HG03469 (cell line): ENCODE measurements around the gene GRM7.

Experiments used
- ATAC-seq: cut with Tn5 transposase; IDR thresholded peaks from one replicate; pipeline ENCODE4 v1.9.1; 2021; ENCODE audit warnings: mild to moderate bottlenecking, moderate library complexity, moderate number of reproducible peaks; ENCODE audit not compliant: unreplicated experiment

Gene GRM7

DNA sequence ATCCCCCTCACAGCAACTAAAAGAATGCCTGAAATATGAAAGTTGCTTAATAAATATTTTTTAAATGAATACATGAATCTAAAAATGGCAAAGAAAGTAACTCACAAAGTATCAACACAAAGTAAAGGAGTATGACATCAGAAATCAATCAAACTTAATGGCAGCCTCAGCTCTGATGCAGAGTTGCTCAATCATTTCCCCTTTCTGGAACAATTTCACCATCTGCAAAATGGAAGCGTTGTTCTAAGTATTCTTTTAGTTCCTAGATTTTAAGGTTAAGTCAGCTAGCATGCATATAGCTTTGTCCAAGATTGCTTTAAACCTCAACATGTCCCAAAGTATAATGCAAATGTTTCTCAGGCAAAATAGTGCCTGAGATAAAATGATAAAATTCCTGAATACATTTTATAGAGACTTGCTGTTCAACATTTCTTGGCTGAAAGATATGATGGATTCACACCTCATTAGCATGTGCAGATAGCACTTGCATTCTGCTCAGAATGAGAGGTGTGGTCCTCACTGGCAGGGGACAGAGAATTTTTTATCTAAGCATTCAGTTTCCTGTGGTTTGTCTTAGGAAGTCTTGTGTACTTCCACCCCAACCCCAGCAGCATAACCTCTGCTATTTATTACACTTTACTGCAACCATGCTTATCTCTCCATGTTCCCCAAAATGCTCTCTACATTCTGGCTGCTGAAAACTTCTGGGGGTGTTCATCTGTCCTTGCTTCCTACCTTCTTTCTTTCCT is 429.3 kb downstream of the GRM7 start:
- no peak for ATAC-seq

DNA sequence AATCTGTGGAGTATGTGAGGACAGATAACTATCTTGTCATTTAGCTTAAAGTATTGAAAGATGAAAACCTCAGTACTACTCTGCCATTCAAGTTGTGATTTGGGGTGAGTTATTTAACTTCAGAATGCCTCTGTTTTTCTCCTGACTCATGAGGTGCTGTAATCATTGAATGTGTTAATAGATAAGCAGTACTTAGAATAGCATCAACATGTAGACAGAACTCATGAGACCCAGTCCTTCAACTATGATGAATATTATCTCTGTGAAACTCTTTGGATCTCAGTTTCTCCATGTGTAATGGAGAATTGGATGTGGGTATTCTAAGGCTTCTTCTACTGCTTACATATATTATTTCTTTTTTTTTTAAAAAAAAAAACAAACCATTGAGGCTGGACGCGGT is 431.4 kb downstream of the GRM7 start:
- ATAC-seq = no peak

DNA sequence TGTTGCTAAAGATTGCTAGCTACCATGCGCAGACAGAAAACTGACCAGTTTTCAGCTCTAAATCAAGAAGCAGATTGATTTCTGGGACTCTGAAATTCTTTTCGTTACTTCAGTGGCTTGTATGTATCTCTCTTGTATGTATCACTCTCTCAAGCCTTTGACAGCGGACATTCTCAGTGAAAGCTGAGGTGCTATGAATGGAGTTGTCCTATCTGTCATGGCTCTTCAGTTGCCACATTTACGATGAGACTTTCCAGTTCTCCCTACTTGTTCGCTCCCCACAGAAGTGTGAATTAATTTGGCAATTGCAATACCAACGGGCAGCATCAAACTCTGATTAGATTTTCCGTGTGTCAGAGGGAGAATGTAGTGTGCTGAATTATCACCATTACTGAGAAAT is 432.4 kb downstream of the GRM7 start:
- ATAC-seq = no peak

DNA sequence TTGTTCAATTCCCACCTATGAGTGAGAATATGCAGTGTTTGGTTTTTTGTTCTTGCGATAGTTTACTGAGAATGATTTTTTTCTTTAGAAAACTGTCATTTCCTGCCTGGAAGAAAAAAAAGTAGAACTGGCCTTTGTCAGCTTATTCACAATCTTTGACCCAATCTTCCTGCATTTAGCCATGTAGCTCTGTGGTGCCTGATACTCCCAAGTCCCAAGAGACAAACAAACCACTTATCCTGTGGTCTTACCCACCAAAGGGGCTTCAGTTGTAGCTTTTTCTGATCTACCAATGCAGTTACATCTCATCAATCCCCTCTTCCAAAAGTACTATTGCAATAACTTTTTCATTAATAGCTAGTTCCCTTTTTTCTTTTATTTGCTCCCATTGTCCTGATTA is 444.6 kb downstream of the GRM7 start:
- ATAC-seq = no peak

DNA sequence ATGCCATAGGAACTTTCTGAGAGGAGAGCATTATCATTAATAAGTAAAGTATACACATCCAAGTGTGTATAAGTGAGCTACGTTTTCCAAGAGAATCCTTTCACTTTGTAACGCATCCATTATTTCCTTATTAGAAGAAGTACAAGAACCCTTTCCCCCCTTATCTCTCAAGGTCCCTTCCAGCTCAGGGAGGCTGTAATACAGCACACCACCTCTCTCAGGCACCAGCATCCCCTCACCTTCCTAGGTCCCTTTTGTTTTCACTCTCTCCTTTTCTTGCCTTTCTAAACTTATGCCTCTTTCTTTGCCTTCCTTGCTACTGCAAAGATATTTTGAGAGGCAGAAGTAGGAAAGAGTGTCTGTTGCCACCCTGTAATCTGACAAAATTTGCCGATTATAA is 446.0 kb downstream of the GRM7 start:
- no peak for ATAC-seq

DNA sequence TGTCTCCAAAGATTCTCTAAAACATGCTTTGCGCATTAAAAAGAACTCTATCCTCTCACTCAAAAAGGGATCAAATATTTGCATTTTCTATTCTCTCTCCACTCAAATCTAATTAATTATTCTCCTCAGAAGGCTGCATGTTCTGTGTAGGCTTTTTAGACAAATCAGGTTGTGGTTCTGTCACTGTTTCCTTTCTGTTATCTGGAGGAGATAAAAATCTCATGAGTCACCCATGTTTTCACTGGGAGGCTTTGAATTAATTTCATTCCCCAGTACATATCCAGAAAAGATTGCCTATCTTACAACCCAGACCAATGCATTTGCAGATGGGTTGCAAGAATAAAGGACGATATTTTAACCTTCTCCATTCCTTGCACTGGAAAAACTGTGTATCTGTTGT is 446.5 kb downstream of the GRM7 start:
- no peak for ATAC-seq

DNA sequence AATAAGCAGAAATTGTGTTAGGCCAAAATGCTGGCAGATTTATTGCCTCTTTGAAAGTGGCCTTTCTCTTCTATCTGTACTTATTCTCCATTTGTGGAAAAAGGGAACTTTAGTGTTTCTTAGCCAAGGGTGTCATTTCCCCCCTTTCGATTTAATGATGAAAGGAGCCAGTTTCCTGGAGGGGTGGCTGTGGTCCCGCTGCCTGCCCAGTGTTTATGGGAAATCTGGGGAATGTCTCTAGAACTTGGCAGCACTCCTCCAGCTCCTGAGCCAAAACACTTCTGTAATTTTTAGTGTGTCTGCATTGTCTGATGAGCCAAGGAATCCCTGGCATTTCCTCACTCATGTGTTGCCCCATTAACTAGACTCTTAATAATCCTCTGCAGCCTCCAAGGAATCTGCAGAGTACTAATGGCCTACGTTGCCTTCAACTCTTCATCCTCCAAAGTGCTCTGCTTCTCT is 448.8 kb downstream of the GRM7 start:
- no peak for ATAC-seq

DNA sequence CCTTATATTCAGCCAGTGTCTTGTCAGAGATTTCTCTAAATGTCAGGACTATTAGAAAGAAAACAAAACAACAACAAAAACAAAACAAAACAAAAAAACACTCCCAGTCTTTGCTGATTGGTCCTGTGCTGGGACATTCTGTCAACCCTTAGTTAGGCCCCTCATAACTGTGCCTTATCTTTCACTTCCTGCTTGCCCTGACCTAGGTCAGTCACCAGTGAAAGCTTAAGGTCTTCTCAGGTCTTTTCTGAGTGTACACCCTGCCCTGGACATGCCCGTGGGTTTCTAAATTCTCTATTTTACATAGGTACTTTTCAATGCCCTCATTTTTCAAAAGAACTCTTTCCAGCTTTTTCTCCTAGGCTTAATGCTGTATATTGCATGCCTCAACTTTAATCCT is 454.1 kb downstream of the GRM7 start:
- no peak for ATAC-seq

DNA sequence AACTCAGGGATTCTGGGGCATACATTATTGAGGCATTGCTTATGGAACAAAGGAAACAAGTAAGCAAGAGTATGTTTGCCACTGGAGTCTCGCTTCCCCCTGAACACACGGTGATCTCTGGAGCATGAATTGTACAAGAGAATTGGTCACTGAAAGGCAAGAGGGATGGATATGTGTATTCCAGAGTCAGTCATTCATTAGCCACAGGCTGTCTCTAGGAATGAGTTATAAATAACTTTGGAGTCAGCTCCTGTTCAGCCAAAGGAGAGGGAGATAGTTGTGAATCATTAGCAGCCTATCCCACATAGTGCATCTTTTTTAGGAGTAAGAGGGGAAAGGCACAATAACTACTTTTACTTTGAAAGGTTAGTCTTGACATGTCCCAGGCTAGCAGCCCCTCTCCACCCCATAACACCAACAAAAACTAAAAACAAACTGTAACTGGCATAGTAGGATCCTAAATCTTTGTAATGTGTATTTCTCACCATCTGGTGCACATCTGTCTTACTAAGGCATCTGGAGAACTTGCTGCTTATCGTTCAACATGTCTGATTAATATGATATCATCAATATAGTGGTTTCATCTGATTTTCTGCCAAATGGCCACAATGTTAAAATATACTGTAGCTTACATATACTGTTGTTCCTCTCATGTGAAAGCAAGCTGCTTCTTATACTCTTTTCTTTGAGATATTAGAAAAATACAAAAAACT is 462.2 kb downstream of the GRM7 start:
- ATAC-seq = no peak

DNA sequence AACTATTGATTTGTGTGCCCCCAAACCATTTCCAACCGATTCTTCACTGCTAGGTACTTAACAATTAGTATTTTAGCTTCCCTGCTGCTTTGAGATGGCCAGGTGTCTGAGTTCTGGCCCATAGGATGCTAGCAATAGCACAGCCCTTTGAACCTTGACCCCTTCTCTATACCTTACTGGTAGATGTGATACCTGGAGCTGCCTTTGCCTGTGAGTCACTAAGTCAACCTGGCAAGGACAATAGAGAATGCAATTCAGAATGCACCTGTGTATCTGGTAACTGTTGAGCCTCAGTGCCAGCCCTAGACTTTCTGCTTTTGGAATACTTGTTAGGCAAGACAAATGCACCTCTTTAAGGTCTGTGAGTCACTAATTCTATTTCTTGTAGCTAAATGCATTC is 467.4 kb downstream of the GRM7 start:
- no peak for ATAC-seq

DNA sequence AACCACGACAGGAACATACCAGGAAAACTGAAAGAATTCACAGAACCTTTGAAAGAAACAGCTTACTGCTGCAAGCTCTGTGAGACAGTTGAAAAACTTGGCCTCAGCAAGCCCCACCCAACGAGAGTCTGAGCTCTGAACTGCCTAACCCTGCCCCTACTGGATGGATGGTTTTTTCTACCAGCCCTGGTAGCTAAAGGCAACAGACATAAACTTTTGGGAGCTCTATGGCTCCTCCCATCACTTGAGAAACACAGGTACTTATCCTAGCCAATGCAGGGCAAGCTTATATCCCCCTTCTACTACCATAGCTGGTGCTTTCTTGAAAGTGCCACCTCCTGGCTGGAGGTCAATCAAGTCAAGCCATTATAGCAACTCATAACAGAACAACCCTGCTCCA is 471.8 kb downstream of the GRM7 start:
- no peak for ATAC-seq

DNA sequence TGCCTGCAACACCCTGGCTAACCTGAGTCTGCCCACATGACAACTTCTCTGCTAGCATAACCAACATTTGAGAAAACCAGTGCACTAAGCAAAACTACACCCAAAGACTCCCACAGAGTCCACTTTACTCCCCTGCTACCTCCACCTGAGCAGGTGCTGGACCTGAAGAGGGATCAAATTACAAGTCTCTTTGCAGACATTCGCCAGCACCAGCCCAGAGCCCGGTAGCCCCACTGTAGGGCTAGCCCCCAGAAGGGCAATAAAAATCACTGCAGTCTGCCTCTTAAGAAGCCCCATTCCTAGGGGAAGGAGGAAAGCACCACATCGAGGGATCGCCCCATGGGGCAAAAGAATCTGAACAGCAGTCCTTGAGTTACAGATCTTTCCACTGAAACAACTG is 472.2 kb downstream of the GRM7 start:
- ATAC-seq = no peak

DNA sequence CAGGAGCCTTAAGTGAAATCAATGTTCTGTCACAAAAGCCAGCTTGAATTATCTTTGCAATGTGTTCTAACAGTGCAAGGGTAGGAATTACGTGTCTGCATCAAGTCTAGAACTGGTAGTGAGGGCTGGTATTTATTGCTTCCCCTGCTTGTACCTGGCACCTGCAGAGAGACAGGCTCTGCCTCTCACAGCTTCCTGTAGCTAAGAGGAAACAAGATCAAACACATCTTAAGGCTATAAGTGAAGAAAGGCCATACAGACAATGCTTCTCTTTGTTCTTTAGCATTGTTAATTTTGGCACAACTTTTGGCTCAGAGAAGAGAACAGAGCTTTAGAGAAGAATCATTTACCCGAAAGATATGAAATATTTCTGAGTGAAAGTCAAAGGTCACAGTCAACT is 479.9 kb downstream of the GRM7 start:
- no peak for ATAC-seq

DNA sequence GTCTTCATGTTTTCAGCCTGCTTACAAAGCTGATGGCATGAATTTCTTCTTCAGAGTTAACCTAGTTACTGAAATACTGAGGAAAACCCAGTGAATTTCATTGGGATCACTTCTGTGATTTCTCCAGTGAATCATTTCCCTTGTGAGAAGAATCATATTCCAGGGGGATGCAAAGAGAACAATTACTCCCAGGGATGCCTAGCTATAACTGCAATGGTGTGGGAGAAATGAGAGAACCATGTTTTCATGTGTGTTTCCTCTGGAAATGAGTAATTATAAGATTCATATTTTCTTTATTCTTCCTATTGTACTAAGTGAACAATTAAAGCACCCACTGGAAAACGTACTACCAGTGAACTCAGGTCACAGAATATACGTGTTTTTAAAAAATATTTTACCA is 485.4 kb downstream of the GRM7 start:
- no peak for ATAC-seq

DNA sequence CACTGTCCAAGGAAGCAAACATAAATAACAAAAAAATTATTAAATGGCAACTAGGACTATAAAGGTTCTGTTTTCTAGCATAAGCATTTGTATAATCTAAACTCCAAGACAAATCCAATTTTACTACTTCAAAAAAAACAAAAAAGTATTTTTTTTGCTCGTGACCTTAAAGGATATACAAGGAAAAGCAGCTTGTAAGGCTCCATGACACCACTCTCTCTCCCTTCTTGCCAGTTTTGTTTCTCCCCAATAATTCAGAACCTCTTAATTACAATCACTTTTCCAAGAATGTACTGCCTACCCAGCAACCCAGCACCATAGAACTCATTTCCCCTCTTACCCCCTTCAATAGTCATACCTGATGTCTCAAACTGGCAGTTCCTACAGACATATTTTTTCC is 496.2 kb downstream of the GRM7 start:
- ATAC-seq = no peak

DNA sequence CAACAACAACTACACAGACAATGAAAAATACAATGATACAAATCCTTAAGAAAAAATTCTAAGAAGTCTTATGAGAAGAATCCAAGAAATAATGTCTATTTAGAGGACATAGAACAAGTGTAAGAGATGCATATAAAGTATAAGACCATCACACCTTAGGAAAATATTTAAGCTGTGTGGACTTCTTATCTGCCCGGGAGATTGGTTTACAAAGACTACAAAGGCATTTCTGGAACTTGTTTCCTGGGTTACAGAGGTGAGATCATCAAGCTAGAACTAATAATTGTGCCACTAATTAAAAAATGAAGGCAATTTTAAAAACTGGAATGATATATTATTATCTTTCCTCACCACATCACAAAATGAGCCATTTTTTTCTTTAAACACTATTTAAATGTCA is 507.1 kb downstream of the GRM7 start:
- ATAC-seq = no peak

DNA sequence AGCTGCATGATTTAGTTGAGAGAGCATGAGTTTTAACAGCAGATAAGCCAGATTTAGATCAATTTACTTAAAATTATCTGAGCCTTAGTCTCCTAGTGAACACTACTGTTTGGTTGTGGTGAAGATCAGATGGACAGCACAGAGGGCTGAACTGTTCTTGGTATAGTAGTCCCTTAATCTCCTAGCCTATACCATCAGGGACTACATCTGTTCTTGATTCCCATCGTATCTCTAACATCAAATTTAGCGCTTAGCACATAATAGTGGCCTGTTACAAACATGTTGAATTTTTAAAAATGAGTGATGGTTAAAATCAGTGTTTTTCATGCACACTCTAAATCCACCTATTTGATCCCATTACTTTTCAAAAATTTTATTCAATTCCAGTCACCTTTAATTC is 507.7 kb downstream of the GRM7 start:
- no peak for ATAC-seq

DNA sequence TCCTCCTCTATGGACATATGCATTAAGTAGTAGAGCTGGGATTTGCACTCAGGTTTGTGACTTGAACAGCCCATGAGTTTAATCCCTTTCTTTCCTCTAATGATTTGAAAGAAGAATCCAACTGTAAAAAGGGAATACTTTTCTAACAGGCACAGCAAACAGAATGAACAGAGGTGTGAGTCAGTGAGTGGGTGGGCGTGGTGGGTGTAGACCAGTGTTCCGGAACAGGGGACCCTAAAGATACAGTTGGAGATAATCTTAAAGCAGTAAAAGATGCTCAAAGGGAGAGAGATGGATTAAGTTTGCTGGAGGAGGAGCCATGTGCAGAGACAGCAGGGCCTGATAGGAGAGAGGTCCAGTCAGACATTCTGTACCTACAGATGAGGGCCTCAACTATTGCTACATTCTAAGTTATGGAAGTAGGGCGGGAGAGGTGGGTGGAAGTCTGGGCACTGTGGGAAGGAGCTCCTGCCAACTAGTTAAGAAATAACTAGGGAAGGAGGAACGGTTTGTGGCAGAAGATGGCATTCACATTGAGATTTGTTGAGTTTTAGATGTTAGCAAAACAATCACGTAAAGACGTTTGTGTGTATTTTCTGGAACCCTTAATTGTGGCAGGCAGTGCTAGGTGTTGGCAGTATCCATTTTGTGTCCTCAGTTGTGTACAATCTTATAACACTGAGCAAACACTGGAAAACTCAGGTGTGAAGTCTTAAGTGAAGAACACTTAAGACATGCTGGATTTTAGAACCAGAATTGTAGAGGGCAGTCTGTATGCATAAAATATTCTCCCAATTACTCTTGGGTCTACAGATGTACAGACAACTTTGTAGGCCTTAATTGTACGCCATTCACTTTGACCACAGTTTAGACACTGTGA is 511.0 kb downstream of the GRM7 start:
- no peak for ATAC-seq

DNA sequence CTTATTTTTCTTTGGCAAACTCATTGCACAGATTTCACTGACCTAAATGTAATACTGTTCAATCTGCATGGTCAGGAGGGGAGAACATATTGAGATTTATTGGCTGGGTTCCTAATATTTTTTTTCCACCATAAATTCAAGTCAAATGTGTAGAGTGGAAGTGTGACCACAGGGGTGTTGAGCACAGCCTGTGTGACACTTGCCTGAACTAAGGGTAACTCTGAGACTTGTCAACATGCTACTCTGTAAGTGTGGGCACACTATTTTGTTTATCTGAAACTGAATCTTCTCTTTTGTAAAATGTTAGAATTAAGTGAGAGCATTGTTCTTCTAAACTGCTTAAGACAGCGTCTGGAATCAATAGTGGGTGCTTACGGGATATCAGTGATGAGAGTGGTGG is 516.2 kb downstream of the GRM7 start:
- ATAC-seq = no peak

DNA sequence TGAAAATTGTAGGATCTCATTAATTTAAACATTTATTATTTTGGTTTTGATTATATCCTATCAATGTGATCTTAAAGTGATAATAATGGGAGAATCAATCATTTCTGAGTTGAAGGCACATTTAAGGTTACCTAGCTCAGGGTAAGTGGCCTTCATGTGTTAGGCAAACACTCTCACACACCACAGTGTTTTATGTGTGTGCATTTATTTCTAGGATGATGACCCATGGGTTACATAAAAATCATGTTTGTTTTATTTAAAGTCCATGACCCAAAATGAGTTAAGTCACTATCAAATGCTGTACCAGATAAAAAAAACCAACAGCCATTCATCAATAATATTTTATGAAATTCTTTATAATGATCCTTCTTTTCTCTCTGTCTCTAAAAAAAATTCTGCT is 520.8 kb downstream of the GRM7 start:
- no peak for ATAC-seq

DNA sequence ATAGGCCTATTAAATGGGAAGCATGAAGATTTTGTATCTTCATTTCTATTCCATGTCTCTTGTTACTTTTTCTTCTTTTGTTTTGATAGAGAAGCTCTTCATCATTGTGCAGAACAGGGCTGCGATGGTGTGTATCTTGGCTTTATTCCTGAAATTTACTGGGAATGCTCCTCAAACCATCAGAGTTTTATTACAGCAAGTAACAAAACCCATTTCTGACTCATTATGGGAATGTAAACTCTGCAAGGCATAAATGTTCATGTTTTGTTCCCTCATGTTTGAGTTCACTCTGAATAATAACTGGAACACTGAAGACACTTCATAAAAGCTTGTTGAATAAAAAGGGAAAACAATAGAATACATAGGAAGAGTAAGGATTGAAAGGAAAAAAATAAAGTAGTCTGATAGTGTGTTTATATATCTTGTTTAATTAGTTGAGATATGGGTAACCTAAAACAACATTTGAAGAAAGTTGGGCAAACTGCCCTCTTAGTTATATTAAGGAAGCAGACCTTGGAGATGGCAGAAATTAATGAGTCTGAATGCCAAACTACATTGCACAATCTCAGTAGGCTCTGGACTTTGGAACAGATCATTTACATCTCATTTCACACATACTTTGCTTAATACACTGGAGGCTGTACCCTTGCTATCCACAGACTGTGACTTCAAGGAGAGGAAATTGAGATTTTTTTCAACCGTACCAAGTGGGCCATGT is 521.5 kb downstream of the GRM7 start:
- ATAC-seq = no peak
